Spleen (tissue), 11 donors: Measurements from ENCODE around the gene LMX1A. TPM values are rescaled to one million over a fixed set of nuclear protein-coding genes. Genes with fewer than 3 reads are reported as not detected.

Source experiments
- DNase-seq: peaks from one replicate; pipeline ENCODE4 v3.0.0-alpha.2; 2020
- H3K27ac ChIP-seq, 8 donors: fragments of 200-600 bp; sonication (generic) in 7 of 8; 1 replicate in 4 of 8; 2 replicates in 4 of 8; pipeline versions ENCODE4 v1.5.0 to v1.8.0; 2016 to 2021; ENCODE audit warnings: inconsistent platforms in 4 of 8, mild to moderate bottlenecking in 4 of 8, moderate library complexity in 1 of 8
- H3K27me3 ChIP-seq, 7 donors: fragments of 200-600 bp; sonication (generic) in 6 of 7; replicated peaks in 1 of 7; 1 replicate in 4 of 7; 2 replicates in 3 of 7; pipeline versions ENCODE4 v1.5.0 to v1.8.0; 2016 to 2021; ENCODE audit warnings: inconsistent platforms in 3 of 7, mild to moderate bottlenecking in 1 of 7
- H3K36me3 ChIP-seq, 6 donors: fragments of 200-600 bp; sonication (generic) in 5 of 6; 1 replicate in 4 of 6; 2 replicates in 2 of 6; pipeline versions ENCODE4 v1.5.0 to v1.8.0; 2016 to 2021; ENCODE audit warnings: inconsistent platforms in 2 of 6
- H3K4me1 ChIP-seq, 6 donors: fragments of 200-600 bp; sonication (generic) in 5 of 6; 1 replicate in 3 of 6; 2 replicates in 3 of 6; pipeline versions ENCODE4 v1.5.0 to v1.8.0; 2016 to 2021; ENCODE audit warnings: inconsistent platforms in 3 of 6
- H3K4me3 ChIP-seq, 8 donors: fragments of 200-600 bp; sonication (generic) in 7 of 8; 1 replicate in 4 of 8; 2 replicates in 4 of 8; pipeline versions ENCODE4 v1.5.0 to v1.8.0; 2016 to 2021; ENCODE audit warnings: inconsistent platforms in 4 of 8, mild to moderate bottlenecking in 4 of 8, moderate library complexity in 2 of 8
- H3K9me3 ChIP-seq, 8 donors: fragments of 200-600 bp; sonication (generic) in 7 of 8; 1 replicate in 4 of 8; 2 replicates in 4 of 8; pipeline versions ENCODE4 v1.5.0 to v1.8.0; 2016 to 2021; ENCODE audit warnings: inconsistent platforms in 4 of 8
- POLR2A ChIP-seq, 3 donors: fragments of 450-650 bp; IDR thresholded peaks; one replicate each; pipeline ENCODE4 v1.5.1; 2017; ENCODE audit warnings: antibody characterized with exemption in 3 of 3, mild to moderate bottlenecking in 1 of 3
- POLR2AphosphoS5 ChIP-seq, 3 donors: sonication (generic); formaldehyde crosslinking; IDR thresholded peaks; one replicate each; pipeline ENCODE4 v1.5.1; 2017; ENCODE audit warnings: antibody characterized with exemption in 3 of 3
- WGBS, 5 donors: extraction: QIAGEN DNeasy Blood & Tissue Kit in 3 of 5; methylation state at CpG; one replicate each; pipeline versions ENCODE4 v1.1.5 to v1.1.7; 2013 to 2018; 5-methylcytosine and 5-hydroxymethylcytosine counted together
- intact Hi-C: fragments of 100-400 bp; cut with DNase I; formaldehyde crosslinking; loops from one replicate; pipeline ENCODE4 v1.15.0; 2023; ENCODE audit warnings: low total_unique reads
- polyA plus RNA-seq, 3 donors: library from polyadenylated mRNA; stranded (reverse); fragments of 200-250 nt; gene quantifications; one replicate each; pipeline ENCODE4 v1.2.1, GENCODE V29; 2013
- total RNA-seq, 7 donors: library from RNA; depleted of rRNA in 3 of 7; stranded (reverse); fragments of >200 nt in 3 of 7; fragmentation: NEBNext Ultra II Directional in 4 of 7; extraction: Animal tissue kit (Norgen Biotek cat#: 25700) in 4 of 7; gene quantifications; one replicate each; pipeline versions ENCODE4 v1.1.0 to v1.2.1, GENCODE V29; 2016 to 2021
- TF ChIP-seq, protein P1 (sequence below), 11 experiments: fragments of 200-600 bp in 7 of 11; fragments of 450-650 bp in 4 of 11; sonication (generic) in 4 of 11; IDR thresholded peaks in 8 of 11; conservative IDR thresholded peaks in 3 of 11; 1 replicate in 7 of 11; 2 replicates in 4 of 11; pipeline versions ENCODE4 v1.4.0 to v1.8.0; 2016 to 2021; ENCODE audit warnings: antibody characterized with exemption in 11 of 11, inconsistent platforms in 4 of 11, mild to moderate bottlenecking in 1 of 11
- donor health status: healthy with polysubstance abuse.
- donor health status: DM: no; HTN: no; CAD: no; lungs with moderate emphysema.
- donor health status: DM: no; HTN: no; CAD: no.
- donor health status: Bipolar disorder and iron deficiency.
- donor health status: healthy.
- donor health status: DM: no; HTN: no; CAD: no.
- donor health status: DM: yes; HTN: yes; CAD: no.

LMX1A gene
- total and polyA plus RNA-seq, 10 donors, result not detected

DNA sequence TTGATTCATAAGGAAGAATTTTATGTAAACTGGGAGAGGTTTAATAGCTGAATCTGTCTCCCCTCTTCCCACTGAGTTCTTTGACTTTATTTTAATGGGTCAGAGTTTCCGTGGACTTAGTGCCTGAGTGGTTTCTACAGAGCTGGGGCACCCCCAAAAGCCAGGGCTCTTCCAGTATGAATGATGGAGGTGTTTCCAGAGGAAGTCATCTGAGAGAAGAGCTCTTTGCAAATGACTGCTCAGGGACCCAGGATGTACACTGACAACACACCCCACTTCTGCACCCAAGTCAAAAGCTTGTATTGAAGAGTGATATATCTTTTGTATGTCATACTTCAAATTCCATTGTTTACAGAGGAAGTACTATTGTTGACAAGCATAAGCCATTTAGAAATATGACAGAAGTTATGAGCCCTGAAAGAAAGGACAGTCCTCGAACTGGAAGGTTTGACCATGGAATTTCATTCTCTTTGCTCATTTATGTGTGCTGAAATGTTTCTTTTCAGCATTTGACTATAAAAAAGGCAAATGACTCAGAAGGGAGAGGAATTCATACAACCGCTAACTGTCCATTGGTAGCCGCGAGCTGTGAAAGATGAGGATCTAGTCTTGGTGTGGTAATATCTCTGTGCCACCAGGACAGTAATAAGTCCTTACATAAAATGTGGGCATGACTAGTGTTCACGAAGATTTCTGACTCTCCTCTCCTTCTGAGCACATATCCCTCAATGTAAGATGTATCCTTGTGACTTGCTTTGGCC is 25.4 kb upstream of the LMX1A start:
- Histone ChIP-seq H3K4me1 (peaks cover 0 to 4% (median 2%) of the 10 kb centered on the region in 6 donors), H3K27ac (no peak overlapping the region), H3K36me3 (no peaks in the 10 kb centered on the region), H3K27me3 (peaks cover 0 to 53% (median 5%) of the 10 kb centered on the region in 7 donors), H3K9me3 (no peaks in the 10 kb centered on the region), H3K4me3 (no peak overlapping the region)
- intact Hi-C loops, result no loop called here
- 73 to 89% (median 85%) methylated on average over 6 of the region's 6 CpGs for WGBS, 5 donors
- no peak for DNase-seq
- TF ChIP-seq, protein P1, sequence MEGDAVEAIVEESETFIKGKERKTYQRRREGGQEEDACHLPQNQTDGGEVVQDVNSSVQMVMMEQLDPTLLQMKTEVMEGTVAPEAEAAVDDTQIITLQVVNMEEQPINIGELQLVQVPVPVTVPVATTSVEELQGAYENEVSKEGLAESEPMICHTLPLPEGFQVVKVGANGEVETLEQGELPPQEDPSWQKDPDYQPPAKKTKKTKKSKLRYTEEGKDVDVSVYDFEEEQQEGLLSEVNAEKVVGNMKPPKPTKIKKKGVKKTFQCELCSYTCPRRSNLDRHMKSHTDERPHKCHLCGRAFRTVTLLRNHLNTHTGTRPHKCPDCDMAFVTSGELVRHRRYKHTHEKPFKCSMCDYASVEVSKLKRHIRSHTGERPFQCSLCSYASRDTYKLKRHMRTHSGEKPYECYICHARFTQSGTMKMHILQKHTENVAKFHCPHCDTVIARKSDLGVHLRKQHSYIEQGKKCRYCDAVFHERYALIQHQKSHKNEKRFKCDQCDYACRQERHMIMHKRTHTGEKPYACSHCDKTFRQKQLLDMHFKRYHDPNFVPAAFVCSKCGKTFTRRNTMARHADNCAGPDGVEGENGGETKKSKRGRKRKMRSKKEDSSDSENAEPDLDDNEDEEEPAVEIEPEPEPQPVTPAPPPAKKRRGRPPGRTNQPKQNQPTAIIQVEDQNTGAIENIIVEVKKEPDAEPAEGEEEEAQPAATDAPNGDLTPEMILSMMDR (IDR thresholded peaks at IDR 0.05 in 8 of 11, conservative IDR thresholded peaks at IDR 0.05 in 3 of 11), result no peak
- TF ChIP-seq POLR2A (IDR thresholded peaks at IDR 0.05) (no peak), POLR2AphosphoS5 (IDR thresholded peaks at IDR 0.05) (no peak)

DNA sequence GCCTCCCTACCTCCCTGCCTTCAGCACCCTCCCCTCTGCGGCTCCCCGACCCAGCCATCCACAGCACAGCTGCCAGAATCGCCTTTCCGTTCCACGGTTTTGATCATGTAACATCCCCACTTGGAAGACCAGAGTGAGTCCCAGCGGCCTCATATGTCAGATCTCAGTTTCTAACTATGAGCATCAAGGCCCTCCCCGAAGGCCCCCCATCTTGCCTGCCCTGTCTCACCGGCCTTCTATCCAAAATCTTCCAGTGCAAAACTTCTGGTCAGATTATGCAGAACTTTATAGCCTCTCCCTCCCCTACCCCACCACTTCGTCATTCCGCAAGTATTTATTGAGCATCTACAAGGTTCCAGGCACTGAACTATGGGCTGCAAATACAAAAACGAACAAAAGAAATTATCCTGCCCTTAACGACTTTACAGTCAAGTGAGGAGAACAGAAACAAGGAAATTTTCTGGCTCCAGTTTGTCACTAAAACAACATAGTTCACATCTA is 20.3 kb upstream of the LMX1A start:
- intact Hi-C loops, result no loop called here

DNA sequence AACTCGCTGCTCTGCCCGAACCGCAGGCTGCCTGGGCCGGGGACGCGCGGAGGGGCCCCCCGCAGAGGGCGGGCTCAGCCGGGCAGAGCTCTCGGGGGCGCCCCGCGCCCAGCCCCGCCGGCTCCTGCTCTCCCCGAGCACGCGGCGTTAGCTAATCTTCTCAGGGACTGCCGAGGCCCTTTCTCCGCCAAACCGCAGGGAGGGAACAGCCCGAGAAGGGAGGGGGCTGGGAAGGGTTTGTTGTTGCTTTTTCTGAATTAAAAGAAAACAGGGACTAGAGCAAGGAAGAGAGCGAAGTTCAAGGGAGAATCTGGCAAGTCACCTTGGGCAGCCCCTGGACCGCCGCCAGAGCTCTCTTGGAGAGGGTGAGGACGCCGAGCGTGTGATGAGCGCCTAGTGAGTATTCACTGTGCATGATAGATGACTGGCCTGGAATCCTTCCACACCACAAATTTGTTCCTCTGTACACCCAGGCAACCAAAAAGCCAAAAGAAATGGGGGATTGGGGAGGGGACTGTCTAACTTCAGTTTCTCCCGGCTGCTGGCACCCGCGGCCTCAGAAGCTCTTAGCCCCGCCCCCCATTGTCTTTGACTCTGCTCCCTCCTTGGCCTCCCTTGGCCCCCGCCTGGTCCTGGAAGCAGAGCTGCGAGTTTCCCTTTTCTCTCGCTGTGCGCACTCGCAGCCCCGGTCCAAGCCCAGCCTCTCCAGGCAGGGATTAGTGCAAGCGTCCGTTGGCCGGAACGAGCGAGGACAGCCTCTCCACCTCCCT is 19.7 kb upstream of the LMX1A start:
- Histone ChIP-seq H3K27ac (peak overlapping the region; percentile 9 to 87 (median 74)), H3K27me3 (peaks cover 0 to 70% (median 33%) of the 10 kb centered on the region in 7 donors), H3K36me3 (no peaks in the 10 kb centered on the region), H3K4me1 (peaks cover 9 to 39% (median 29%) of the 10 kb centered on the region in 6 donors), H3K9me3 (no peaks in the 10 kb centered on the region), H3K4me3 (peak overlapping the region; percentile 1 to 61 (median 22))
- 1 to 3% (median 2%) methylated on average over 33 to 46 of the region's 46 CpGs for WGBS, 5 donors
- TF ChIP-seq POLR2AphosphoS5 (IDR thresholded peaks at IDR 0.05), result peak in 2 of 3 donors; percentile 62 to 64
- TF ChIP-seq POLR2A (IDR thresholded peaks at IDR 0.05), result no peak
- TF ChIP-seq, protein P1 (IDR thresholded peaks at IDR 0.05 in 8 of 11, conservative IDR thresholded peaks at IDR 0.05 in 3 of 11), result no peak
- DNase-seq, result peak; percentile 88
- intact Hi-C loops, result no loop called here

More for the DNA sequence above, 20.3 kb upstream of the LMX1A start:
- Histone ChIP-seq H3K4me3 (peak overlapping the region in 6 of 8 donors; percentile 19 to 61 (median 23)), H3K27ac (peak overlapping the region in 7 of 8 donors; percentile 9 to 87 (median 74)), H3K36me3 (no peaks in the 10 kb centered on the region), H3K27me3 (peaks cover 0 to 66% (median 33%) of the 10 kb centered on the region in 7 donors), H3K4me1 (peaks cover 5 to 32% (median 23%) of the 10 kb centered on the region in 6 donors), H3K9me3 (no peaks in the 10 kb centered on the region)
- DNase-seq, result no peak
- TF ChIP-seq POLR2A (IDR thresholded peaks at IDR 0.05), result no peak
- TF ChIP-seq POLR2AphosphoS5 (IDR thresholded peaks at IDR 0.05), result no peak
- TF ChIP-seq, protein P1 (IDR thresholded peaks at IDR 0.05 in 8 of 11, conservative IDR thresholded peaks at IDR 0.05 in 3 of 11), result no peak
- WGBS, 5 donors, result 13 to 29% (median 18%) methylated on average over 12 of the region's 12 CpGs
